Astrocyte (in vitro differentiated cells and primary cell): ENCODE results near the gene SHB.

ENCODE experiments used
- EZH2 ChIP-seq: IDR thresholded peaks from 2 replicates; pipeline ENCODE4 v1.6.1; 2012; ENCODE audit warnings: mild to moderate bottlenecking, low read length, inconsistent platforms; ENCODE audit not compliant: insufficient read depth
- TF ChIP-seq, protein P1 (sequence below): IDR thresholded peaks from 2 replicates; pipeline ENCODE4 v1.5.1; 2011; ENCODE audit warnings: low read depth, mild to moderate bottlenecking, inconsistent platforms, low read length, moderate library complexity; ENCODE audit not compliant: insufficient read depth

GRCh38 chr9:38062498-38063362, 6.3 kb downstream of the SHB start:
- TF ChIP-seq, protein P1, sequence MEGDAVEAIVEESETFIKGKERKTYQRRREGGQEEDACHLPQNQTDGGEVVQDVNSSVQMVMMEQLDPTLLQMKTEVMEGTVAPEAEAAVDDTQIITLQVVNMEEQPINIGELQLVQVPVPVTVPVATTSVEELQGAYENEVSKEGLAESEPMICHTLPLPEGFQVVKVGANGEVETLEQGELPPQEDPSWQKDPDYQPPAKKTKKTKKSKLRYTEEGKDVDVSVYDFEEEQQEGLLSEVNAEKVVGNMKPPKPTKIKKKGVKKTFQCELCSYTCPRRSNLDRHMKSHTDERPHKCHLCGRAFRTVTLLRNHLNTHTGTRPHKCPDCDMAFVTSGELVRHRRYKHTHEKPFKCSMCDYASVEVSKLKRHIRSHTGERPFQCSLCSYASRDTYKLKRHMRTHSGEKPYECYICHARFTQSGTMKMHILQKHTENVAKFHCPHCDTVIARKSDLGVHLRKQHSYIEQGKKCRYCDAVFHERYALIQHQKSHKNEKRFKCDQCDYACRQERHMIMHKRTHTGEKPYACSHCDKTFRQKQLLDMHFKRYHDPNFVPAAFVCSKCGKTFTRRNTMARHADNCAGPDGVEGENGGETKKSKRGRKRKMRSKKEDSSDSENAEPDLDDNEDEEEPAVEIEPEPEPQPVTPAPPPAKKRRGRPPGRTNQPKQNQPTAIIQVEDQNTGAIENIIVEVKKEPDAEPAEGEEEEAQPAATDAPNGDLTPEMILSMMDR, result no peak
- TF ChIP-seq EZH2, result no peak
